Measurements from ENCODE around the gene PLCB3.

GRCh38 chr11:64223001-64223651 is 28.2 kb upstream of the PLCB3 start:
- TF ChIP-seq CTCF (IDR thresholded peaks at IDR 0.05) (no peak), POLR2A (IDR thresholded peaks at IDR 0.05) (no peak), POLR2AphosphoS5 (IDR thresholded peaks at IDR 0.05) (no peak), EP300 (IDR thresholded peaks at IDR 0.05) (no peak)
